PC-3 (cell line): ENCODE data around the gene TGM3. TPM values are rescaled to one million over a fixed set of nuclear protein-coding genes. Genes with fewer than 3 reads are reported as not detected.

Experiments used
- ATAC-seq: fragments of 200-7000 bp; cut with Tn5 transposase; 2 replicates; pipeline ENCODE4 v1.9.1; 2020; ENCODE audit warnings: mild to moderate bottlenecking, moderate library complexity
- Bru-seq: library from RNA; stranded (reverse); fragments of 400-500 nt; gene quantifications from one replicate; lab custom pipeline; 2021; lab: Mats Ljungman, UMichigan
- BruChase-seq, 2 experiments: library from RNA; stranded (reverse); fragments of 400-500 nt; gene quantifications; one replicate each; lab custom pipeline; 2021; lab: Mats Ljungman, UMichigan
- BruUV-seq: library from RNA; stranded (reverse); fragments of 400-500 nt; replicated peaks from 2 replicates; lab custom pipeline; 2021; lab: Mats Ljungman, UMichigan
- CTCF ChIA-PET: fragments of 300-600 bp; sonication (Branson Sonifier 250); formaldehyde crosslinking; loops from one replicate; lab custom pipeline; 2022; ENCODE audit warnings: antibody characterized with exemption; lab: Charles Lee
- POLR2A ChIA-PET: fragments of 300-600 bp; sonication (Branson Sonifier 250); formaldehyde crosslinking; loops from one replicate; lab custom pipeline; 2022; ENCODE audit warnings: antibody characterized with exemption; ENCODE audit not compliant: unreplicated experiment; lab: Charles Lee
- DNase-seq: peaks from one replicate; pipeline ENCODE4 v3.0.0-alpha.2; 2015
- H2AFZ ChIP-seq: fragments of 300-600 bp; sonication (generic); 2 replicates; pipeline ENCODE4 v1.6.0; 2016; ENCODE audit warnings: antibody characterized with exemption, low read length
- H3F3A ChIP-seq: fragments of 300-600 bp; sonication (generic); one replicate; pipeline ENCODE4 v1.6.0; 2017; ENCODE audit warnings: antibody characterized with exemption, low read length, control low read depth, mild to moderate bottlenecking; ENCODE audit not compliant: unreplicated experiment
- H3K27ac ChIP-seq: fragments of 300-600 bp; sonication (generic); 2 replicates; pipeline ENCODE4 v1.5.1; 2016; ENCODE audit warnings: mild to moderate bottlenecking, low read length
- H3K27me3 ChIP-seq: fragments of 300-600 bp; sonication (generic); 2 replicates; pipeline ENCODE4 v1.6.1; 2016; ENCODE audit warnings: low read length, mixed read lengths
- H3K36me3 ChIP-seq: fragments of 300-600 bp; sonication (generic); 2 replicates; pipeline ENCODE4 v1.6.1; 2016; ENCODE audit warnings: low read depth, mixed run types, low read length, mixed read lengths
- H3K4me1 ChIP-seq: fragments of 300-600 bp; sonication (generic); 2 replicates; pipeline ENCODE4 v1.5.1; 2016; ENCODE audit warnings: low read length; ENCODE audit not compliant: insufficient read depth
- H3K4me2 ChIP-seq: fragments of 300-600 bp; sonication (generic); 2 replicates; pipeline ENCODE4 v1.6.0; 2016; ENCODE audit warnings: low read length
- H3K4me3 ChIP-seq: fragments of 300-600 bp; sonication (generic); 2 replicates; pipeline ENCODE4 v1.5.1; 2016; ENCODE audit warnings: mild to moderate bottlenecking, low read length, mixed read lengths
- H3K79me2 ChIP-seq: fragments of 300-600 bp; sonication (generic); 2 replicates; pipeline ENCODE4 v1.6.1; 2017; ENCODE audit warnings: low read length, mixed read lengths
- H3K9ac ChIP-seq: fragments of 300-600 bp; sonication (generic); 2 replicates; pipeline ENCODE4 v1.6.0; 2016; ENCODE audit warnings: mild to moderate bottlenecking, low read length
- H3K9me2 ChIP-seq: fragments of 300-600 bp; sonication (generic); replicated peaks from 2 replicates; pipeline ENCODE4 v1.6.1; 2016; ENCODE audit warnings: mixed run types, low read length, mixed read lengths
- H3K9me3 ChIP-seq: fragments of 300-600 bp; sonication (generic); 2 replicates; pipeline ENCODE4 v1.6.1; 2016; ENCODE audit warnings: low read length, mixed read lengths
- H4K20me1 ChIP-seq: fragments of 300-600 bp; sonication (generic); 2 replicates; pipeline ENCODE4 v1.6.1; 2016; ENCODE audit warnings: low read length, mixed read lengths
- EZH2 ChIP-seq: fragments of 300-600 bp; sonication (generic); IDR thresholded peaks from one replicate; pipeline ENCODE4 v1.6.1; 2017; ENCODE audit warnings: antibody characterized with exemption, mild to moderate bottlenecking, low read length; ENCODE audit not compliant: unreplicated experiment
- EZH2phosphoT487 ChIP-seq: fragments of 300-600 bp; sonication (generic); IDR thresholded peaks from 2 replicates; pipeline ENCODE4 v1.6.1; 2018; ENCODE audit warnings: mild to moderate bottlenecking, antibody characterized with exemption, low read length, borderline replicate concordance
- intact Hi-C: fragments of 100-400 bp; cut with micrococcal nuclease; formaldehyde crosslinking; loops from 2 replicates; pipeline ENCODE4 v1.9.0; 2023
- long read RNA-seq: library from polyadenylated mRNA; unstranded; transcript quantifications from one replicate; pipeline ENCODE4 v2.0.0, GENCODE V29; 2021; ENCODE audit not compliant: unreplicated experiment
- total RNA-seq: library from RNA; depleted of rRNA; stranded (reverse); fragments of >200 nt; gene quantifications from 2 replicates; pipeline ENCODE4 v1.2.3, GENCODE V29; 2014; rRNA removed
- TF ChIP-seq, protein P1 (sequence below): fragments of 300-600 bp; sonication (generic); conservative IDR thresholded peaks from 2 replicates; pipeline ENCODE4 v1.5.1; 2017; ENCODE audit warnings: antibody characterized with exemption, low read depth, mild to moderate bottlenecking, low read length

The TGM3 gene, protein sequence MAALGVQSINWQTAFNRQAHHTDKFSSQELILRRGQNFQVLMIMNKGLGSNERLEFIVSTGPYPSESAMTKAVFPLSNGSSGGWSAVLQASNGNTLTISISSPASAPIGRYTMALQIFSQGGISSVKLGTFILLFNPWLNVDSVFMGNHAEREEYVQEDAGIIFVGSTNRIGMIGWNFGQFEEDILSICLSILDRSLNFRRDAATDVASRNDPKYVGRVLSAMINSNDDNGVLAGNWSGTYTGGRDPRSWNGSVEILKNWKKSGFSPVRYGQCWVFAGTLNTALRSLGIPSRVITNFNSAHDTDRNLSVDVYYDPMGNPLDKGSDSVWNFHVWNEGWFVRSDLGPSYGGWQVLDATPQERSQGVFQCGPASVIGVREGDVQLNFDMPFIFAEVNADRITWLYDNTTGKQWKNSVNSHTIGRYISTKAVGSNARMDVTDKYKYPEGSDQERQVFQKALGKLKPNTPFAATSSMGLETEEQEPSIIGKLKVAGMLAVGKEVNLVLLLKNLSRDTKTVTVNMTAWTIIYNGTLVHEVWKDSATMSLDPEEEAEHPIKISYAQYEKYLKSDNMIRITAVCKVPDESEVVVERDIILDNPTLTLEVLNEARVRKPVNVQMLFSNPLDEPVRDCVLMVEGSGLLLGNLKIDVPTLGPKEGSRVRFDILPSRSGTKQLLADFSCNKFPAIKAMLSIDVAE
- total RNA-seq (not detected in 2 replicates), Bru-seq, nascent RNA (percentile 4 among the genes with signal in this experiment), BruChase-seq, experiment 1, labeled RNA remaining after a 6-hour chase (percentile 2 among the genes with signal in this experiment), BruChase-seq, experiment 2, labeled RNA remaining after a 2-hour chase (percentile 5 among the genes with signal in this experiment)
- long read RNA-seq = 0 reads

DNA sequence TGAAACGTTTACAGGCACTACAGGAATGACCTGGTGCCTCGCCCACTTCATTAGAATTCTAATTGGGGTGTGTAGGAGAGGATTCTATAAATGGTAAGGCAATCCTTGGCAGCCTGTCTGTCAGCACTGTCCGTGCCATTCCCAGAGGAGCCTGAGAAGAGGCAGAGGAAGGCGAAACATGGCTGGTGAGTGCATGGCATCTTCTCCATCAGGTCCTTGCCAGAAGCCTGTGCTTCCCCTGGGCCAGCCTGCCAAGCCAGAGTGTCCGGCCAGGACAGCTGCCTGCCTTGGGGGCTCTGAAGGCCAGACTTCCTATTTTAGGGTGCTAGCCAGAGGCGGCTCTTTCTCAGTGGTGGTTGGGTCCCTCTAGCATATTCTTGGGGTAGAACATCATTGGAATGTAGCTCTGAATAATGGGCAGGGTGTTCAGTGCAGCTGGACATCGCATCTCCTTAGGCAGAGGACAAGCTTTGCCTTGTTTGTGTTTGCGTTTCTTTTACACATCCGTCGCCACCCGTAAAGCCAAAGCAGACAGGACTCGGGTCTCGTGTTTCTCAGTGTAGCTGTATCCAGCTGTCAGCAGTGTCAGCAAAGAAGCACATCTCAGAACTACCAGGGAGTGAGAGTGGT lies at the start of gene TGM3:
TSS of gene TGM3 (plus strand) at position 116 of the 630 bp plus-strand sequence. CDS start at position 179, 63 bp downstream.
- Histone ChIP-seq H4K20me1 (no peaks in the 10 kb centered on the region), H3K4me2 (no peak within 1 kb of the TSS), H3K4me3 (no peak within 1 kb of the TSS), H3K36me3 (no peaks in the 10 kb centered on the region), H3K27me3 (peaks cover 60% of the 10 kb centered on the region), H3K9me3 (no peaks in the 10 kb centered on the region), H2AFZ (no peak within 1 kb of the TSS), H3K4me1 (no peaks in the 10 kb centered on the region), H3F3A (no peaks in the 10 kb centered on the region), H3K27ac (no peak within 1 kb of the TSS), H3K9ac (no peak within 1 kb of the TSS), H3K79me2 (no peaks in the 10 kb centered on the region), H3K9me2 (no peaks in the 10 kb centered on the region)
- ATAC-seq = no peak
- TF ChIP-seq EZH2phosphoT487 (no peak), EZH2 (no peak)
- TF ChIP-seq, protein P1, sequence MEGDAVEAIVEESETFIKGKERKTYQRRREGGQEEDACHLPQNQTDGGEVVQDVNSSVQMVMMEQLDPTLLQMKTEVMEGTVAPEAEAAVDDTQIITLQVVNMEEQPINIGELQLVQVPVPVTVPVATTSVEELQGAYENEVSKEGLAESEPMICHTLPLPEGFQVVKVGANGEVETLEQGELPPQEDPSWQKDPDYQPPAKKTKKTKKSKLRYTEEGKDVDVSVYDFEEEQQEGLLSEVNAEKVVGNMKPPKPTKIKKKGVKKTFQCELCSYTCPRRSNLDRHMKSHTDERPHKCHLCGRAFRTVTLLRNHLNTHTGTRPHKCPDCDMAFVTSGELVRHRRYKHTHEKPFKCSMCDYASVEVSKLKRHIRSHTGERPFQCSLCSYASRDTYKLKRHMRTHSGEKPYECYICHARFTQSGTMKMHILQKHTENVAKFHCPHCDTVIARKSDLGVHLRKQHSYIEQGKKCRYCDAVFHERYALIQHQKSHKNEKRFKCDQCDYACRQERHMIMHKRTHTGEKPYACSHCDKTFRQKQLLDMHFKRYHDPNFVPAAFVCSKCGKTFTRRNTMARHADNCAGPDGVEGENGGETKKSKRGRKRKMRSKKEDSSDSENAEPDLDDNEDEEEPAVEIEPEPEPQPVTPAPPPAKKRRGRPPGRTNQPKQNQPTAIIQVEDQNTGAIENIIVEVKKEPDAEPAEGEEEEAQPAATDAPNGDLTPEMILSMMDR = no peak
- no peak for DNase-seq
- BruUV-seq = no TSS peak
- ChIA-PET CTCF (interaction anchor here (0.6 kb wide), 1 partner anchor 42 kb away, joined by 11 read pairs; no protein-coding TSS in a partner anchor), POLR2A (no interaction called here)
- intact Hi-C loops = no loop called here

DNA sequence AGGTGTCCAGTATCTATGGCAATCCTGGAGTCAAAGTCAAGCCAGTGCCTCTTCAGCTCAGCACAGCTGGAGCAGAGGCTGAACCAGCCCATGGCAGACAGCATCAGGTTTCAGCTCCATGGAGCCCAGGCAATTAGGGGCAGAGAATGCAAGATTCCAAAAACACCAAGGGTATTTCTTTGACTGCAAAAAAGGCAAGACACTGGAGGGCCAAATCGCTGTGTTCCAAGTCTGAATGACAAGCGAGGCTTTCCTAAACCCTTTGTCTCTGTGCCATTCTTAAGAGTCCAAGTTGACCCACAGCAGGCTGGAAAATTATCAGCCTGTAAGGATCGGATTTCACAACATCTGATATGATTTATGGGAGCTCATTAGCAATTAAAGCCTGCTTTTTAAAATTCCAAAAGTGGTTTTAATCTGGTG lies 49.7 kb upstream of the TGM3 start:
- no TSS peak for BruUV-seq
- POLR2A ChIA-PET = interaction anchor here (0.5 kb wide), 1 partner anchor 181 kb away, joined by 4 read pairs; no protein-coding TSS in a partner anchor
- ATAC-seq (no peak), DNase-seq (no peak)
- Histone ChIP-seq H2AFZ (no peak overlapping the region), H3K4me1 (no peaks in the 10 kb centered on the region), H3K9me3 (no peaks in the 10 kb centered on the region), H3K9me2 (no peaks in the 10 kb centered on the region), H3K36me3 (no peaks in the 10 kb centered on the region), H3K79me2 (no peaks in the 10 kb centered on the region), H3K4me3 (no peak overlapping the region), H3F3A (no peaks in the 10 kb centered on the region), H3K27ac (no peak overlapping the region), H3K4me2 (no peak overlapping the region), H3K27me3 (peaks cover 70% of the 10 kb centered on the region), H3K9ac (no peak overlapping the region), H4K20me1 (no peaks in the 10 kb centered on the region)
- CTCF ChIA-PET = no interaction called here
- intact Hi-C loops = no loop called here
- TF ChIP-seq EZH2 (no peak), EZH2phosphoT487 (no peak)
- TF ChIP-seq, protein P1 = no peak
